Measurements from ENCODE around the gene CFAP58. TPM values are rescaled to one million over a fixed set of nuclear protein-coding genes. Genes with fewer than 3 reads are reported as not detected.

CFAP58 gene
- total and polyA plus RNA-seq, 8 donors, result 0.12 to 0.58 (median 0.20) TPM; not detected in 3

DNA sequence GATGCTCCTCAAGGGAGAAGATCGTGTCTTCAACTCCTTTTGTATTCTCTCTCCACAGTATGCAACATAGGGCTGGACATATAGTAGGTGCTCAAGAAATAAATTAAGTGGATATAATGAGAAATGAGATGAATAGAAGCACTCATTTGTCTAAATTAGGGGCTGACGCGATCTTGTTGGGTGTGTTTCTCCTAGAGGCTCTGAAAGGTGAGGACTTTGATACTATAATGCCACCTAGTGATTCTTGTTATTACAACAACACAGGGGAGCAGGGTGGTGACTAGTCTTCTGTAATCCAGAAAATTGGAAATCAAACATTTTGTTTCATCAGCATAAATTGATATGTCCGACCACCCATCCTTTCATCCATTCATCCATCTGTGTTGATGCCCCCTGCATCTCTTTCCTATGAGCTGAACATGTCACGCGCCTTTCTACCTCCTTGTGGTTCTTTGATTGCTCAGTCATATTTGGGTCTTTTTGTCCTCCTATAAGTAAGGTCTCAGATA, 3.5 kb upstream of the CFAP58 start:
- no peaks in the 10 kb centered on the region for H3K27me3 ChIP-seq
- 17 to 27% (median 24%) methylated on average over 6 of the region's 6 CpGs for WGBS, 5 donors
- intact Hi-C loops (cut with DNase I; ENCODE audit: low total_unique reads), result loop anchor here (5.0 kb wide), 1 partner anchor 58 kb away; no protein-coding TSS in a partner anchor
- TF ChIP-seq EP300 (IDR thresholded peaks at IDR 0.05) (no peak), POLR2AphosphoS5 (IDR thresholded peaks at IDR 0.05) (peak in 1 of 3 donors; percentile 30), POLR2A (IDR thresholded peaks at IDR 0.05) (no peak)
- TF ChIP-seq, protein P1, sequence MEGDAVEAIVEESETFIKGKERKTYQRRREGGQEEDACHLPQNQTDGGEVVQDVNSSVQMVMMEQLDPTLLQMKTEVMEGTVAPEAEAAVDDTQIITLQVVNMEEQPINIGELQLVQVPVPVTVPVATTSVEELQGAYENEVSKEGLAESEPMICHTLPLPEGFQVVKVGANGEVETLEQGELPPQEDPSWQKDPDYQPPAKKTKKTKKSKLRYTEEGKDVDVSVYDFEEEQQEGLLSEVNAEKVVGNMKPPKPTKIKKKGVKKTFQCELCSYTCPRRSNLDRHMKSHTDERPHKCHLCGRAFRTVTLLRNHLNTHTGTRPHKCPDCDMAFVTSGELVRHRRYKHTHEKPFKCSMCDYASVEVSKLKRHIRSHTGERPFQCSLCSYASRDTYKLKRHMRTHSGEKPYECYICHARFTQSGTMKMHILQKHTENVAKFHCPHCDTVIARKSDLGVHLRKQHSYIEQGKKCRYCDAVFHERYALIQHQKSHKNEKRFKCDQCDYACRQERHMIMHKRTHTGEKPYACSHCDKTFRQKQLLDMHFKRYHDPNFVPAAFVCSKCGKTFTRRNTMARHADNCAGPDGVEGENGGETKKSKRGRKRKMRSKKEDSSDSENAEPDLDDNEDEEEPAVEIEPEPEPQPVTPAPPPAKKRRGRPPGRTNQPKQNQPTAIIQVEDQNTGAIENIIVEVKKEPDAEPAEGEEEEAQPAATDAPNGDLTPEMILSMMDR (IDR thresholded peaks at IDR 0.05), result peak in 5 of 7 experiments; percentile 37 to 78 (median 64)
- peak in 1 of 2 donors; percentile 88 for DNase-seq
- peaks cover 18 to 60% (median 38%) of the 10 kb centered on the region in 4 donors for H3K4me1 ChIP-seq
- no peaks in the 10 kb centered on the region for H3K9me3 ChIP-seq
- H3K27ac ChIP-seq, result peak overlapping the region in 4 of 5 donors; percentile 45 to 85 (median 57)
- no peaks in the 10 kb centered on the region for H3K36me3 ChIP-seq
- no peak overlapping the region for H3K4me3 ChIP-seq

- no peak overlapping the region for H3K4me3 ChIP-seq
- no peaks in the 10 kb centered on the region for H3K36me3 ChIP-seq
- H3K27me3 ChIP-seq, result no peaks in the 10 kb centered on the region
- H3K4me1 ChIP-seq, result peaks cover 18 to 56% (median 38%) of the 10 kb centered on the region in 4 donors
- WGBS, 5 donors, result 33 to 47% (median 37%) methylated on average over 2 of the region's 2 CpGs
- intact Hi-C loops (cut with DNase I; ENCODE audit: low total_unique reads), result loop anchor here (5.0 kb wide), 1 partner anchor 59 kb away; no protein-coding TSS in a partner anchor
- peak overlapping the region in 3 of 5 donors; percentile 25 to 85 (median 62) for H3K27ac ChIP-seq
- DNase-seq, result no peak
- TF ChIP-seq POLR2AphosphoS5 (IDR thresholded peaks at IDR 0.05) (no peak), POLR2A (IDR thresholded peaks at IDR 0.05) (no peak), EP300 (IDR thresholded peaks at IDR 0.05) (no peak)
- TF ChIP-seq, protein P1 (IDR thresholded peaks at IDR 0.05), result no peak
- H3K9me3 ChIP-seq, result no peaks in the 10 kb centered on the region
Measured at GRCh38 chr10:104351061-104351702, 2.5 kb upstream of the CFAP58 start.

DNA sequence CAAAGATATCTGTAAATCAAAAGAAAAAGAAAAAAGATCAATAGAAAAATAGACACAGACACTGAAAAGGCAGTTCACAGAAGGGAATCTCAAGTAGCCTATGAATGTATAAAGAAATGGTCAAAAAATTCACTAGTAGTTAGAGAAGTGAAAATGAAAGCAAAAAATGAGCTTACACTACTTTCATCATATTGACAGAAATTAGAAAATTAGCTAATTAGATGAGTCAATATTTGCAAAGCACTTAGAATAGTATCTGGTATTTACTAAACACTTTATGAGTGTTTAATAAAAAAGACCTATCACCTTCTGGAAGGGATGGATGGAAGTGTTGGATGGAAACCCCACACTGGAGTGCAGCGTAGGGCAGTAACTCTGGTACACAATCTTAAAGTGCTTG, 1.7 kb upstream of the CFAP58 start:
- Histone ChIP-seq H3K27me3 (no peaks in the 10 kb centered on the region), H3K27ac (peak overlapping the region in 3 of 5 donors; percentile 13 to 85 (median 62)), H3K36me3 (no peaks in the 10 kb centered on the region), H3K4me3 (peak overlapping the region in 1 of 4 donors; percentile 6), H3K4me1 (peaks cover 18 to 55% (median 38%) of the 10 kb centered on the region in 4 donors), H3K9me3 (no peaks in the 10 kb centered on the region)
- 21 to 65% (median 38%) methylated on average over 1 of the region's 1 CpG for WGBS, 5 donors
- no peak for DNase-seq
- TF ChIP-seq POLR2A (IDR thresholded peaks at IDR 0.05) (no peak), EP300 (IDR thresholded peaks at IDR 0.05) (no peak), POLR2AphosphoS5 (IDR thresholded peaks at IDR 0.05) (no peak)
- TF ChIP-seq, protein P1 (IDR thresholded peaks at IDR 0.05), result no peak
- intact Hi-C loops (cut with DNase I; ENCODE audit: low total_unique reads), result loop anchor here (5.0 kb wide), 1 partner anchor 60 kb away; no protein-coding TSS in a partner anchor

DNA sequence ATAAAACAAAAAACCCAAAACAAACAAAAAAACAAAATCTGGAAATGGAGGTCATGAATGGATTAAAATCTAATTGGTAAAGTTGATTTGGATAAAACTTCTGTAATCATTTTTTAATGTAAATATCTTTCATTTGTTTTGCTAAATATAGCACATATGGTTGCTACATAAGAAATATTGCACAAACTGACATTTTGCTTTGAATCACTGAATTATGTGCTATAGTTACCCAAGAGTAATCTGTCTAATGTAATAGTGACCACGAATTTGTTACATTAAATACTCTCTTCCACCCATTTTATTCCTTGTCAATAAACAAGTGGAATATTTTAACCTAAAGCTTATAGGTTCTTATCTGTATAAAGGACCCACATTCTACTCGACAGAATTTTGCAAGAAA, 6.2 kb downstream of the CFAP58 start:
- Histone ChIP-seq H3K27ac (no peak overlapping the region), H3K4me3 (no peak overlapping the region), H3K4me1 (no peaks in the 10 kb centered on the region), H3K36me3 (no peaks in the 10 kb centered on the region), H3K27me3 (no peaks in the 10 kb centered on the region), H3K9me3 (no peaks in the 10 kb centered on the region)
- intact Hi-C loops (cut with DNase I; ENCODE audit: low total_unique reads), result no loop called here
- no peak for TF ChIP-seq POLR2A (IDR thresholded peaks at IDR 0.05)
- TF ChIP-seq EP300 (IDR thresholded peaks at IDR 0.05), result no peak
- TF ChIP-seq, protein P1 (IDR thresholded peaks at IDR 0.05), result no peak
- no peak for TF ChIP-seq POLR2AphosphoS5 (IDR thresholded peaks at IDR 0.05)
- no peak for DNase-seq
- WGBS, 5 donors, result 56 to 74% (median 65%) methylated on average over 2 of the region's 2 CpGs
